HL-60 (cell line): ENCODE results near the gene IFITM10.

Source experiments
- DNase-seq, 2 experiments: peaks; one replicate each; pipeline ENCODE4 v3.0.0-alpha.2; 2010 to 2020; ENCODE audit warnings: low read depth in 1 of 2, low spot score in 1 of 2
- H3K27ac ChIP-seq: fragments of 250-450 bp; sonication (Bioruptor Pico); replicated peaks from 2 replicates; pipeline ENCODE4 v1.5.1; 2020; ENCODE audit warnings: mild to moderate bottlenecking, moderate library complexity
- H3K27me3 ChIP-seq: fragments of 250-450 bp; sonication (Bioruptor Pico); 2 replicates; pipeline ENCODE4 v1.5.1; 2021; ENCODE audit warnings: mild to moderate bottlenecking, moderate library complexity; ENCODE audit not compliant: insufficient read depth, poor library complexity, severe bottlenecking
- H3K4me3 ChIP-seq: replicated peaks from 2 replicates; pipeline ENCODE4 v1.5.1; 2011; ENCODE audit warnings: mild to moderate bottlenecking, control low read depth, low read length; ENCODE audit not compliant: insufficient read depth
- GABPA ChIP-seq: IDR thresholded peaks from 2 replicates; pipeline ENCODE4 v1.6.1; 2012; ENCODE audit warnings: low read depth
- POLR2AphosphoS5 ChIP-seq: IDR thresholded peaks from 2 replicates; pipeline ENCODE4 v1.6.1; 2012; ENCODE audit warnings: low read depth
- SPI1 ChIP-seq: IDR thresholded peaks from 2 replicates; pipeline ENCODE4 v1.6.1; 2012; ENCODE audit warnings: low read depth, mild to moderate bottlenecking, borderline replicate concordance
- TF ChIP-seq, protein P1 (sequence below): IDR thresholded peaks from 2 replicates; pipeline ENCODE4 v1.6.1; 2012; ENCODE audit warnings: low read depth; ENCODE audit not compliant: insufficient replicate concordance
- TF ChIP-seq, protein P2 (sequence below): IDR thresholded peaks from one replicate; pipeline ENCODE4 v1.5.1; 2011; ENCODE audit warnings: low read length, control low read depth, inconsistent platforms; ENCODE audit not compliant: insufficient read depth

IFITM10 gene

DNA sequence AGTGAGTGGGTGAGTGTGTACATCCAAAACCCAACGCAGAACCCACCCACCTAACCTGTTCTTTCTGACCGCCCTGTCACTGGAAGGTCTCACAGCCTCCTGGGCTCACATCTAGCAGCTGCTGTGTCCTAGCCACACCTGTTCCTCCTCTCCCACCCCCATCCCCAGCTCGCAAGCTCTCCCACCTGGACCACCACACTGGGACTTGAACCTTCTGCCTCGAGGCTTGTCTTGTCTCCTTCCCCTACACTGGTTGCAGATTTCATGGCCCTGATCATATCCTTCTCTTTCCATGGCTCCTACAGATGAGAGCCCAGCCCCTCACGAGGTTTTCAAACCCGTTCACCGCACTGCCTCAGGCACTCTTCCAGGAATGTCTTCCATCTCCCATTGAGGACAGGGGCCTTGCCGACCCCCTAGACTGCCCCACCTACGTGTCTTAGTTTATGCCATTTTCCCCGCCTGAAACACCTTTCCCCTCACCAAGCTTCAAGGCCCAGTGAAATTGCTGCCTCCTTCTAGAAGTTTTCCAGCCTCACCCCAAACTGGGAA is 6.7 kb downstream of the IFITM10 start:
- TF ChIP-seq POLR2AphosphoS5, result no peak
- TF ChIP-seq SPI1, result no peak
- TF ChIP-seq, protein P1, sequence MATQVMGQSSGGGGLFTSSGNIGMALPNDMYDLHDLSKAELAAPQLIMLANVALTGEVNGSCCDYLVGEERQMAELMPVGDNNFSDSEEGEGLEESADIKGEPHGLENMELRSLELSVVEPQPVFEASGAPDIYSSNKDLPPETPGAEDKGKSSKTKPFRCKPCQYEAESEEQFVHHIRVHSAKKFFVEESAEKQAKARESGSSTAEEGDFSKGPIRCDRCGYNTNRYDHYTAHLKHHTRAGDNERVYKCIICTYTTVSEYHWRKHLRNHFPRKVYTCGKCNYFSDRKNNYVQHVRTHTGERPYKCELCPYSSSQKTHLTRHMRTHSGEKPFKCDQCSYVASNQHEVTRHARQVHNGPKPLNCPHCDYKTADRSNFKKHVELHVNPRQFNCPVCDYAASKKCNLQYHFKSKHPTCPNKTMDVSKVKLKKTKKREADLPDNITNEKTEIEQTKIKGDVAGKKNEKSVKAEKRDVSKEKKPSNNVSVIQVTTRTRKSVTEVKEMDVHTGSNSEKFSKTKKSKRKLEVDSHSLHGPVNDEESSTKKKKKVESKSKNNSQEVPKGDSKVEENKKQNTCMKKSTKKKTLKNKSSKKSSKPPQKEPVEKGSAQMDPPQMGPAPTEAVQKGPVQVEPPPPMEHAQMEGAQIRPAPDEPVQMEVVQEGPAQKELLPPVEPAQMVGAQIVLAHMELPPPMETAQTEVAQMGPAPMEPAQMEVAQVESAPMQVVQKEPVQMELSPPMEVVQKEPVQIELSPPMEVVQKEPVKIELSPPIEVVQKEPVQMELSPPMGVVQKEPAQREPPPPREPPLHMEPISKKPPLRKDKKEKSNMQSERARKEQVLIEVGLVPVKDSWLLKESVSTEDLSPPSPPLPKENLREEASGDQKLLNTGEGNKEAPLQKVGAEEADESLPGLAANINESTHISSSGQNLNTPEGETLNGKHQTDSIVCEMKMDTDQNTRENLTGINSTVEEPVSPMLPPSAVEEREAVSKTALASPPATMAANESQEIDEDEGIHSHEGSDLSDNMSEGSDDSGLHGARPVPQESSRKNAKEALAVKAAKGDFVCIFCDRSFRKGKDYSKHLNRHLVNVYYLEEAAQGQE, result no peak
- no peak for TF ChIP-seq GABPA
- TF ChIP-seq, protein P2, sequence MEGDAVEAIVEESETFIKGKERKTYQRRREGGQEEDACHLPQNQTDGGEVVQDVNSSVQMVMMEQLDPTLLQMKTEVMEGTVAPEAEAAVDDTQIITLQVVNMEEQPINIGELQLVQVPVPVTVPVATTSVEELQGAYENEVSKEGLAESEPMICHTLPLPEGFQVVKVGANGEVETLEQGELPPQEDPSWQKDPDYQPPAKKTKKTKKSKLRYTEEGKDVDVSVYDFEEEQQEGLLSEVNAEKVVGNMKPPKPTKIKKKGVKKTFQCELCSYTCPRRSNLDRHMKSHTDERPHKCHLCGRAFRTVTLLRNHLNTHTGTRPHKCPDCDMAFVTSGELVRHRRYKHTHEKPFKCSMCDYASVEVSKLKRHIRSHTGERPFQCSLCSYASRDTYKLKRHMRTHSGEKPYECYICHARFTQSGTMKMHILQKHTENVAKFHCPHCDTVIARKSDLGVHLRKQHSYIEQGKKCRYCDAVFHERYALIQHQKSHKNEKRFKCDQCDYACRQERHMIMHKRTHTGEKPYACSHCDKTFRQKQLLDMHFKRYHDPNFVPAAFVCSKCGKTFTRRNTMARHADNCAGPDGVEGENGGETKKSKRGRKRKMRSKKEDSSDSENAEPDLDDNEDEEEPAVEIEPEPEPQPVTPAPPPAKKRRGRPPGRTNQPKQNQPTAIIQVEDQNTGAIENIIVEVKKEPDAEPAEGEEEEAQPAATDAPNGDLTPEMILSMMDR, result no peak
- Histone ChIP-seq H3K4me3 (no peak overlapping the region), H3K27me3 (peaks cover 4% of the 10 kb centered on the region), H3K27ac (no peak overlapping the region)
- DNase-seq, result no peak

DNA sequence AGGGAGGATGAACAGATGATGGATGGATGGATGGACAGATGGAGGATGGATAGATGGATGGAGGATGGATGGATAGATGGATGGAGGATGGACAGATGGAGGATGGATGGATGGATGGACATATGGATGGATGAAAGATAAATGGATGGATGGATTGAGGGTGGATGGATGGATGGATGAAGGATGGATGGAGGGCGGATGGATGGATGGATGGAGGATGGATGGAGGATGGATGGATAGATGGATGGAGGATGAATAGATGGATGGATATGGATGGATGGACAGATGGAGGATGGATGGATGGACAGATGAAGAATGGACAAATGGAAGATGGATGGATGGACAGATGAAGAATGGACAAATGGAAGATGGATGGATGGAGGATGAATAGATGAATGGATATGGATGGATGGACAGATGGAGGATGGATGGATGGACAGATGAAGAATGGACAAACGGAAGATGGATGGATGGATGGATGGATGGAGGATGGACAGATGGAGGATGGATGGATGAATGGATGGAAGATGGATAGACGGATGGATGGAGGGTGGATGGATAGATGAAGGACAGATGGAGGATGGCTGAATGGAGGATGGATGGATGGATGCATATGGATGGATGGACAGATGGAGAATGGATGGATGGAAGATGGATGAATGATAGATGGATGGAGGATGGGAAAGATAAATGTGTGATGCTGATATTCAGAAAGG is 7.4 kb downstream of the IFITM10 start:
- Histone ChIP-seq H3K4me3 (no peak overlapping the region), H3K27me3 (peaks cover 2% of the 10 kb centered on the region), H3K27ac (no peak overlapping the region)
- DNase-seq, result no peak
- TF ChIP-seq POLR2AphosphoS5 (no peak), GABPA (no peak), SPI1 (no peak)
- TF ChIP-seq, protein P2, result no peak
- TF ChIP-seq, protein P1, result no peak

DNA sequence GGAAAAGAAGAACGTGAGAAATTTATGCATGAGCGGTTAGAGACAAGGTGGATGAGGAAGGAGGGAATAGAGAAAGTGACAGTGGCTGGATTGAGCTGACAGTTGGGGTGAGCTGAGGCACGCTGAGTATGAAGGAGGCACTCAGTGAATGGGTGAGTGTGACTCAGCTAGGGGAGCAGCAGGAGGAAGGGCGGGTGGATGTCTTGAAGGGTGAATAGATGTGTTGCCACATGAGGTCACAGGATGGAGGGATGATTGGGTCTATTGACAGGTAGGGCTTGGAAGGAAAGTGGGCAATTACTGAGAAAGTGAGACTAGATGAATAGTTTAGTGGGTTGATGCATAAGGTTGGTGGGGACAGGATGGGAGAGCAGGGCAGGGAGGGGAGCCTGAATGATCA is 8.0 kb downstream of the IFITM10 start:
- Histone ChIP-seq H3K27me3 (peaks cover 2% of the 10 kb centered on the region), H3K27ac (no peak overlapping the region), H3K4me3 (no peak overlapping the region)
- TF ChIP-seq, protein P2, result no peak
- TF ChIP-seq, protein P1, result no peak
- no peak for TF ChIP-seq POLR2AphosphoS5
- no peak for TF ChIP-seq GABPA
- DNase-seq, result no peak
